CD4-positive, alpha-beta T cell treated with Interleukin-12 subunit alpha and Interleukin-12 subunit beta, for 1 hour (primary cell): Measurements from ENCODE around the gene OR10W1.

Source experiments
- DNase-seq: peaks from one replicate; pipeline ENCODE4 v3.0.0-alpha.2; 2020

Gene OR10W1, protein sequence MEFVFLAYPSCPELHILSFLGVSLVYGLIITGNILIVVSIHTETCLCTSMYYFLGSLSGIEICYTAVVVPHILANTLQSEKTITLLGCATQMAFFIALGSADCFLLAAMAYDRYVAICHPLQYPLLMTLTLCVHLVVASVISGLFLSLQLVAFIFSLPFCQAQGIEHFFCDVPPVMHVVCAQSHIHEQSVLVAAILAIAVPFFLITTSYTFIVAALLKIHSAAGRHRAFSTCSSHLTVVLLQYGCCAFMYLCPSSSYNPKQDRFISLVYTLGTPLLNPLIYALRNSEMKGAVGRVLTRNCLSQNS

DNA sequence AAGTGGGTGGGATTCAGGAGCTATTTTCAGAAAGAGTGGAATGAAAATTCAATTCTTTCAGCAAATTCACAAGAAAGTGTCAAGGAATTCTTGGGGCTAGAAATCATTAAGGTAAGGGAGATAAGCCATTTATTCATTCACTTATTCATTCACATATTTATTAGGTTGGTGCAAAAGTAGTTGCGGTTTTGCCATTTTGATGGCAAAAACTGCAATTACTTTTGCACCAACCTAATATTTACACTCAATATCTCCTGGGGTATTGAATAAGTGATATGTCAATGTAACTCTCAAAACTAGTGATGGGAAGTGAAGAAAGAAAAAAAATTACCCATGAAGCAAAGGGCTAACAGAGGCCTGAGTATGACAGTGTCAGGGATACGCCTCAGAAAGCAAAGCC is at the start of gene OR10W1:
OR10W1 (minus strand) TSS at position 119 of the 400 bp plus-strand sequence. CDS start 402 bp downstream, outside the sequence.
- no peak for DNase-seq

DNA sequence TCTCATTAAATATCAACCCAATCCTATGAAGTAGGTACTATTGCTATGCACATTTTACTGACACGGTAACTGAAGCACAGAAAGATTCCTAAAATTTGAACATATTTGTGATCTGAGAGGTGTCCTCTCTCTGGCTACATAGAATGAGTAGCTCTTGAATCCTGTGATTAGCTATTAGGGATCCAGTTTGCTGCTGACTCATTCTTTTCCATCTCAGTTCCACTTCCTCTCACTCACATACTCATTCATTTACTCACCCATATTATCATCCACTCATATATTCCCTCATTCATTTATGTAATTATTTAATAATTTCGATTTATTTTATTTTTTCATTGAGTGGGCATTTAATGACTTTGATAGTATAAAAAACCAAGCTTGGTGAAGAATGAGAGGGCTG is 48.1 kb upstream of the OR10W1 start:
- no peak for DNase-seq

DNA sequence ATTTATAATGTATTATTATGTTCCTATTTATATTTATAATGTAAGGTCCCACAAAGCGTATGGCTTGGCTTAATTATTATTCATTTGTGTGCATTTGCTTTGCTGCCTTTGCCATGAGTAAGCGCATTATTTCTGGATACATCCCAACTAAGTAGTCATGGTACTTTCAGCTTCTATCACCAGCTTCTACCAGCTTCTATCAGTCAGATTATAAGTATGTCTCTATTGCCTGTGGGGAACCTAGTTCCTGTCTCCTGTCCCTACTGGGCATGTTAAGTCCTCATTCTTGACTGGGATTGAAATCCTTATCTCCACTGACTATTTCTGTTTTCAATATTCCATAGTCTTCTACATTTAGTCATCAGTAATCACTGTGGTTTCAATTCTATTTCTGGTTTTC is 33.5 kb upstream of the OR10W1 start:
- DNase-seq: no peak

DNA sequence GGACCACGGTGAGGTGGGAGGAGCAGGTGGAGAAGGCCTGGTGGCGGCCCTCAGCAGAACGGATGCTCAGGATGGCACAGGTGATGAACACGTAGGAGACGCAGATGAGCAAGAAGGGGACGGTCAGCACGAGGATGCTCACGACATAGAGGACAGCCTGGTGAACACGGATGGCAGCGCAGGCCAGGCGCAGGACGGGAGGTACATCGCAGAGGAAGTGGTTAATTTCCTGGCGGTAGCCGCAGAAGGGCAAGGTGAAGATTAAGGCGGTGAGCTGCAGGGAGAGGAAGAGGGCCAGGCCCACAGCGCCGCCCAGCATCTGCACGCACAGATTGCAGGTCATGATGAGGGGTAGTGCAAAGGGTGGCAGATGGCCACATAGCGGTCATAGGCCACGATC is 24.0 kb upstream of the OR10W1 start:
- no peak for DNase-seq

DNA sequence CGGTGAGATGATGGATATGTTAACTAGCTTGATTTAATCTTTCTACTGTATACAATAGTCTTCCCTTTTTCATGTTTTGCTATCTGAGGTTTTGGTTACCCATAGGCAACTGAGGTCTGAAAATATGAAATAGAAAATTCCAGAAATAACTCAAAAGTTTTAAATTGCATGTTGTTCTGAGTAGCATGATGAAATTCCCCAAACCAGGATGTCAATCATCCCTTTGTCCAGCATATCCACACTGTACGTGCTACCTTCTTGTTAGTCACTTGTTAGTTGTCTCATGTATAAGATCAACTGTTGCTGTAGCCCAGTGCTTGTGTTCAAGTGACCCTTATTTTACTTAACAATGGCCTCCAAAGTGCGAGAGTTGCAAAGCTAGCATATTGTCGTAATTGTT is 21.2 kb upstream of the OR10W1 start:
- no peak for DNase-seq

DNA sequence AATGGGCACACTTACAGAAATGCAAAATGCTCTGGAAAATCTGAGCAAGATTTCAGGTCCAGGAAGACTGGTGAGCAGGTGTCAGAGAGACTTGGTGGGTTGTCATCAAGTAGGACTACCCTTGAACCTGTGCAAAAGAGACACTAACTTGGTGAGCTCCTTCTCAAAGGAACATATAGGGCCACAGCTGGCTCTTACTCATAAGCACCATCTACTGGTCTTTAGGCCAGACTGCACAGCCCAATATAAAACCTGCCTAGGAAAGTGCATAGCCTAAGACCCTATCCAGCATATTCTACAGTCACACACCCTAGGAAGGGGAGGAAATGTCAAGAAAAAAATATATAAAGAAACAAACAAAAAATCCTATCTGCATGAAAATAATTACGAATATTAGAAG is 18.2 kb upstream of the OR10W1 start:
- DNase-seq: peak; percentile 11

DNA sequence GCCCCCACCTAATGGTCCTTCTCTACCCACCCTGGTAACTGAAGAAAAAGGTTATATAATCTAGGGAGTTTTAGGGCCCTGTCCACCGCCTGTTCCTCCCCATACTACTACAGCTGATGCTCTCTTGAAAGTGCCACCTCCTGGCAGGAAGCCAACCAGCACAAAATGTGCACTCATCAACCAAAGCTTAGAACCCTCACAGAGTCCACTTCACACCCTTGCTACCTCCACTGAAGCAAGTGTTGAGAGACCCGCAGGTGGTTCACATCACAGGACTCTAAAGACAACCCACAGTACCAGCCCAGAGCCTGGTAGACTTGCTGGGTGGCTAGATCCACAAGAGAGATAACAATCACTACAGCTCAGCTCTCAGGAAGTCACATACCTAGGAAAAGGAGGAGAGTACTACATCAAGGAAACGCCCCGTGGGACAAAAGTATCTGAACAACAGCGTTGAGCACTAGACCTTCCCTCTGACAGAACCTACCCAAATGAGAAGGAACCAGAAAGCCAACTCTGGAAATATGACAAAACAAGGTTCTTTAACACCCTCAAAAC is 17.5 kb upstream of the OR10W1 start:
- DNase-seq: no peak

DNA sequence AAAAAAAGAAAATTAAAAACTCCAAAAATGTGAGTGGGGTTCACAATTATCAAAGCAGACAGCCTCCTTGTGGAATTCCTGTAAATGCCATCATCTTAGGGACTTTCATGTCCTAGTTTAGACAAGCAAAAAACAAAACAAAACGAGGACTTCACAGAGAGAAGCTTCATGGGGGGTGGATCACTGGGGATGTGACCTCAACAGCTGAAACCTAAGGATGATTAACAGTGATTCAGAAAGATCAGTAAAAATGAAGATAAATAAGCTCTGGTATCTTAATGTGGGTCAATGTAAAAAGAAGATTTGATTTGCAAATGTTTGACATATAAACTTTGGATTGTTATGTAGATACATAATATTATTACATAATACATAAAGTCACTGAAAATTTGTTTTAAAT is 8.1 kb upstream of the OR10W1 start:
- no peak for DNase-seq

DNA sequence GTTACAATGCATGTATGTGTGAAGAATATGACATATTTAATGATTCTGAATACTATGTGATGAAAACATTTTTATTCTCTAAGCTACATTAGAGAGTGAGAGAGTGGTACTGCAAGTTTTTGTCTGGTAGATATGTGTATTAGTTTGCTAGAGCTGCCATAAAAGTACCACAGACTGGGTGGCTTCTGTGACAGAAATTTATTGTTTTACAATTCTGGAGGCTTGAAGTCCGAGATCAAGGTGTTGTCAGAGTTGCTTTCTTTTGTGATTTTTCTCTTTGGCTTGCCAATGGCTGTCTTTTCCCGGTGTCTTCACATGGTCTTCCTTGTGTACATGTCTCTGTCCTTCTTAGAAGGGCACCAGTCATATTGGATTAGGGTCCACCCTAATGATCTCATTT is 6.9 kb upstream of the OR10W1 start:
- no peak for DNase-seq

DNA sequence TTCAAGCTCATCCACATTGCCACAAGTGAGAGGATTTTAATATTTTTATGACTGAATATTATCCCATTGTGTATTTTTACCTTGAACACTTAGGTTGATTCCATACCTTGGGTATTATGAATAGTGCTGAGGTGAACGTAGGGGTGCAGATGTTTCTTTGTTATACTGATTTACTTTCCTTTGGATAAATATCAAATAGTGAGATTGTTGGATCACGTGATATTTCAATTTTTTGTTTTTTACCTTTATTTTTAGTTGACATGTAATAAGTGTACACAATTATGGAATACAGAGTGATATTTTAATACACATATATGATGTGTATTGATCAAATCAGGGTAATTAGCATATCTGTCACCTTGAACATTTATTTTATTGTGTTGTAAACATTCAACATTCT is 8.1 kb downstream of the OR10W1 start:
- DNase-seq: no peak

DNA sequence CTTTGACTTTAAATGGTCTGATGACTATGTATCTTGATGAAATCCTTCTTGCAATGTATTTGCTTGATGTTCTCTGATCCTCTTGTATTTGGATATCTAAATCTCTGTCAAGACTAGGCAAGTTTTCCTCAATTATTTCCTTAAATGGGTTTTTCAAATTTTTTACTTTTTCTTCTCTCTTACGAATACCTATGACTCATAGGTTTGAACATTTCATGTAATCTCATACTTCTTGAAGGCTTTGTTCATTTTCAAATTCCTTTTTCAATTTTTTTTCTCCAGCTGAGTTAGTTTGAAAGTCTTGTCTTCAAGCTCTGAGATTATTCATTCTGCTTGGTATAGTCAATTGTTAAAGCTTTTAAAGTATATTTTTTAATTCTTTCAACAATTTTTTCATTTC is 13.1 kb downstream of the OR10W1 start:
- no peak for DNase-seq

DNA sequence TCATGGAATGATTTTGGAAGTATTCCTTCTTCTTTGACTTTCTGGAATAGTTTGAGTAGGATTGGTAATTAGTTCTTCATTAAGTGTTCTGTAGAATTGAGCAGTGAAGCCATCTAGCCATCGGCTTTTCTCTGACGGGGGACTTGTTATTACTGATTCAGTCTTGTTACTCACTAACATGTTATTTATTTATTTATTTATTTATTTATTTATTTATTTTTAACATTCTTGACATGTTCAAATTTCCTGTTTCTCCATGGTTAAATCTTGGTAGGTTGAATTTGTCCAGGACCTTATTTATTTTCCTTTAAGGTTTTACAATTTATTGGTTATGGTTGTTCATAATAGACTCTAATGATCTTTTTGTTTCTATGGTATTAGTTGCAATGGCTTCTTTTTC is 24.1 kb downstream of the OR10W1 start:
- DNase-seq: no peak

DNA sequence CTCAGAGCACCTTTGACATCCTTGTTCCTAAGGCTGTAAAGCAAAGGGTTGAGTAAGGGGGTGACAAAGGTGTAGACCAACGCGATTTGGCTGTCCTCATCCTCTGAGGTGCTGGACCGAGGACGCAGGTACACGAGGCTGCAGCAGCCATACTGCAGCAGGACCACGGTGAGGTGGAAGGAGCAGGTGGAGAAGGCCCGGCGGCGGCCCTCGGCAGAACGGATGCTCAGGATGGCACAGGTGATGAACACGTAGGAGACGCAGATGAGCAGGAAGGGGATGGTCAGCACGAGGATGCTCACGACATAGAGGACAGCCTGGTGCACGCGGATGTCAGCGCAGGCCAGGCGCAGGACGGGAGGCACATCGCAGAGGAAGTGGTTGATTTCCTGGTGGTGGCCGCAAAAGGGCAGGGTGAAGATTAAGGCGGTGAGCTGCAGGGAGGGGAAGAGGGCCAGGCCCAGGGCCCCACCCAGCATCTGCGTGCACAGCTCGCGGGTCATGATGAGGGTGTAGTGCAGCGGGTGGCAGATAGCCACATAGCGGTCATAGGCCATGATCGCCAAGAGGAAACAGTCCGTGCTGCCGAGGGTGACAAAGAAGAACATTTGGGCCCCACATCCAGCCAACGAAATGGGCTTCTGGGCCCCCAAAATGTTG is 40.0 kb downstream of the OR10W1 start:
- no peak for DNase-seq

DNA sequence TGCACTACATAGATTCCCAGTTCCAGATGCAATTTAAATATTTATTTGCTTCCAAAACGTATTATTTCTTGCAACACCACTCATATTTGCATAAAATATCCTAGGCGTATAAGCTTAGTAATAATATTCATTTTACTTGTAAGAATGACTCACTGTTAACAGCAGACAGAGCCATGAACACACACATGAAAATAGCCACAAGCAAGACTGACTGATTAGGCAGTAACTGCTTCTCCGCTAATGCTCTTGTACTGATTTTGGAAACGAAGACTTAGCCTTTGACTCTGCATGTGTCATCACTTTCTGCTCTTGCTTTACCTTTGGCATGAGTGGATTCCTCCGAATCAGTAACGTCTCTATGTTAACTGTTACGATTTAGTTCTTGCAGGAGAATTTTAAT is 45.3 kb downstream of the OR10W1 start:
- no peak for DNase-seq
